H1 (cell line): ENCODE data around the gene BET1L. TPM values are rescaled to one million over a fixed set of nuclear protein-coding genes. Genes with fewer than 3 reads are reported as not detected.

Experiments used
- CTCF ChIA-PET: fragments of 300-600 bp; sonication (Branson Sonifier 250); formaldehyde crosslinking; loops from one replicate; lab custom pipeline; 2021; ENCODE audit not compliant: partially characterized antibody; lab: Charles Lee
- POLR2A ChIA-PET: fragments of 300-600 bp; sonication (Branson Sonifier 250); formaldehyde crosslinking; loops from one replicate; lab custom pipeline; 2021; ENCODE audit warnings: inconsistent platforms; ENCODE audit not compliant: partially characterized antibody; lab: Charles Lee
- DNase-seq, 2 experiments: peaks; one replicate each; pipeline versions ENCODE4 v3.0.0 to v3.0.0-alpha.2; 2010 to 2022; ENCODE audit warnings: low spot score in 2 of 2, low read depth in 1 of 2, mixed read lengths in 1 of 2
- FAIRE-seq: peaks from 2 replicates; lab custom pipeline; 2011; peaks lifted over from hg19 to GRCh38; lab: Jason Lieb, UNC
- H2AFZ ChIP-seq: 2 replicates; pipeline ENCODE4 v1.8.1; 2012; ENCODE audit warnings: low read length, inconsistent platforms
- H2AK5ac ChIP-seq: 2 replicates; pipeline ENCODE4 v1.6.1; 2013; ENCODE audit warnings: low read depth, low read length
- H2BK120ac ChIP-seq: replicated peaks from 2 replicates; pipeline ENCODE3; 2013; ENCODE audit warnings: low read depth, low read length, inconsistent platforms
- H2BK12ac ChIP-seq: 2 replicates; pipeline ENCODE4 v1.6.1; 2013; ENCODE audit warnings: low read depth, low read length
- H2BK15ac ChIP-seq: 2 replicates; pipeline ENCODE4 v1.6.1; 2013; ENCODE audit warnings: low read length
- H2BK20ac ChIP-seq: 2 replicates; pipeline ENCODE4 v1.6.1; 2013; ENCODE audit warnings: low read length
- H2BK5ac ChIP-seq: 2 replicates; pipeline ENCODE4 v1.6.1; 2013; ENCODE audit warnings: low read depth, low read length
- H3K14ac ChIP-seq: 2 replicates; pipeline ENCODE4 v1.6.1; 2013; ENCODE audit warnings: inconsistent platforms; ENCODE audit not compliant: insufficient read length
- H3K18ac ChIP-seq: 2 replicates; pipeline ENCODE4 v1.6.1; 2013; ENCODE audit warnings: low read length; ENCODE audit errors: extremely low read depth
- H3K23ac ChIP-seq: 2 replicates; pipeline ENCODE4 v1.6.1; 2013; ENCODE audit warnings: inconsistent platforms; ENCODE audit not compliant: insufficient read length
- H3K23me2 ChIP-seq: 2 replicates; pipeline ENCODE4 v1.6.1; 2013; ENCODE audit warnings: low read depth, low read length
- H3K27ac ChIP-seq: 2 replicates; pipeline ENCODE4 v1.6.1; 2011; ENCODE audit warnings: low read depth, low read length, inconsistent platforms
- H3K27me3 ChIP-seq, 4 experiments: replicated peaks in 1 of 4; 1 replicate in 1 of 4; 2 replicates in 3 of 4; pipeline versions ENCODE4 v1.6.1 to v1.8.1; 2011 to 2013; ENCODE audit warnings: low read length in 3 of 4, mild to moderate bottlenecking in 3 of 4, inconsistent platforms in 2 of 4, mixed read lengths in 2 of 4, moderate library complexity in 1 of 4; ENCODE audit not compliant: control insufficient read depth in 3 of 4, insufficient read depth in 3 of 4; ENCODE audit errors: extremely low read depth in 1 of 4
- H3K36me3 ChIP-seq, 4 experiments: 2 replicates each; pipeline versions ENCODE4 v1.6.1 to v1.8.1; 2011 to 2013; ENCODE audit warnings: mild to moderate bottlenecking in 4 of 4, low read length in 3 of 4, moderate library complexity in 2 of 4, control low read depth in 1 of 4, inconsistent platforms in 1 of 4; ENCODE audit not compliant: insufficient read depth in 4 of 4, control insufficient read depth in 2 of 4
- H3K4ac ChIP-seq: replicated peaks from 2 replicates; pipeline ENCODE3; 2013; ENCODE audit warnings: low read length, low read depth, mixed read lengths, inconsistent platforms; ENCODE audit not compliant: insufficient read length
- H3K4me1 ChIP-seq, 4 experiments: replicated peaks in 1 of 4; 1 replicate in 1 of 4; 2 replicates in 3 of 4; pipeline versions ENCODE4 v1.6.1 to v1.8.1; 2011 to 2013; ENCODE audit warnings: low read length in 3 of 4, inconsistent platforms in 2 of 4, mixed read lengths in 1 of 4; ENCODE audit not compliant: insufficient read depth in 4 of 4, control insufficient read depth in 3 of 4
- H3K4me2 ChIP-seq, 2 experiments: 2 replicates each; pipeline versions ENCODE4 v1.6.1 to v1.8.1; 2011 to 2013; ENCODE audit warnings: low read depth in 2 of 2, low read length in 2 of 2, control low read depth in 1 of 2, inconsistent platforms in 1 of 2, mild to moderate bottlenecking in 1 of 2; ENCODE audit not compliant: insufficient read depth in 1 of 2
- H3K4me3 ChIP-seq, 4 experiments: fragments of 200-600, 300-600 bp in 1 of 4; sonication (generic), shearing (Covaris generic), sonication (Bioruptor Twin) in 1 of 4; 2 replicates each; pipeline versions ENCODE4 v1.5.1 to v1.8.1; 2011 to 2016; ENCODE audit warnings: low read length in 4 of 4, low read depth in 3 of 4, control low read depth in 2 of 4, inconsistent platforms in 2 of 4, mild to moderate bottlenecking in 2 of 4, mixed read lengths in 1 of 4, moderate library complexity in 1 of 4; ENCODE audit not compliant: insufficient read depth in 2 of 4; ENCODE audit errors: extremely low read depth in 1 of 4
- H3K56ac ChIP-seq: replicated peaks from 2 replicates; pipeline ENCODE3; 2013; ENCODE audit warnings: low read depth, mild to moderate bottlenecking, mixed read lengths, low read length, inconsistent platforms; ENCODE audit not compliant: insufficient read length
- H3K79me1 ChIP-seq: 2 replicates; pipeline ENCODE4 v1.6.1; 2013; ENCODE audit warnings: low read depth, low read length, control low read depth
- H3K79me2 ChIP-seq, 2 experiments: 2 replicates each; pipeline versions ENCODE4 v1.6.1 to v1.8.1; 2012 to 2013; ENCODE audit warnings: low read length in 2 of 2, mild to moderate bottlenecking in 2 of 2, inconsistent platforms in 1 of 2; ENCODE audit not compliant: insufficient read depth in 2 of 2, control insufficient read depth in 1 of 2
- H3K9ac ChIP-seq, 4 experiments: replicated peaks in 1 of 4; 1 replicate in 1 of 4; 2 replicates in 3 of 4; pipeline versions ENCODE4 v1.6.1 to v1.8.1; 2011 to 2013; ENCODE audit warnings: low read depth in 3 of 4, low read length in 3 of 4, control low read depth in 2 of 4, mild to moderate bottlenecking in 2 of 4, moderate library complexity in 2 of 4, inconsistent platforms in 1 of 4; ENCODE audit errors: extremely low read depth in 1 of 4
- H3K9me3 ChIP-seq, 2 experiments: 2 replicates each; pipeline versions ENCODE4 v1.6.1 to v1.8.1; 2012 to 2013; ENCODE audit warnings: mild to moderate bottlenecking in 2 of 2, moderate library complexity in 2 of 2, control low read depth in 1 of 2, inconsistent platforms in 1 of 2, low read depth in 1 of 2, low read length in 1 of 2, mixed read lengths in 1 of 2; ENCODE audit not compliant: insufficient read depth in 2 of 2
- H4K20me1 ChIP-seq, 2 experiments: replicated peaks in 1 of 2; 2 replicates each; pipeline versions ENCODE3 to v1.8.1; 2011 to 2013; ENCODE audit warnings: inconsistent platforms in 2 of 2, low read length in 2 of 2, mild to moderate bottlenecking in 1 of 2; ENCODE audit not compliant: insufficient read depth in 2 of 2, control insufficient read depth in 1 of 2
- H4K5ac ChIP-seq: 2 replicates; pipeline ENCODE4 v1.6.1; 2013; ENCODE audit warnings: low read length, low read depth, mixed read lengths, inconsistent platforms; ENCODE audit not compliant: insufficient read length
- H4K8ac ChIP-seq: 2 replicates; pipeline ENCODE4 v1.8.0; 2013; ENCODE audit warnings: mild to moderate bottlenecking, moderate library complexity, low read length, inconsistent platforms; ENCODE audit not compliant: insufficient read depth; ENCODE audit errors: extremely low read depth
- H4K91ac ChIP-seq: replicated peaks from 2 replicates; pipeline ENCODE3; 2013; ENCODE audit warnings: low read length, mixed read lengths, inconsistent platforms; ENCODE audit not compliant: insufficient read length
- ATF2 ChIP-seq: IDR thresholded peaks from 2 replicates; pipeline ENCODE4 v1.6.1; 2012; ENCODE audit warnings: low read length, inconsistent platforms
- CBX5 ChIP-seq: fragments of 300-800, 300-1000 bp; sonication (generic); IDR thresholded peaks from 2 replicates; pipeline ENCODE4 v1.7.1; 2016; ENCODE audit warnings: antibody characterized with exemption, low read length, low read depth
- CBX8 ChIP-seq: fragments of 300-800, 300-1000 bp; sonication (generic); IDR thresholded peaks from 2 replicates; pipeline ENCODE4 v1.7.1; 2016; ENCODE audit warnings: low read depth, low read length, borderline replicate concordance
- EGR1 ChIP-seq: IDR thresholded peaks from 2 replicates; pipeline ENCODE4 v1.6.1; 2011; ENCODE audit warnings: low read depth, low read length, borderline replicate concordance
- GTF2F1 ChIP-seq: IDR thresholded peaks from 2 replicates; pipeline ENCODE4 v1.6.1; 2012; ENCODE audit warnings: low read depth, low read length, improper control_type of control experiment, borderline replicate concordance
- KDM5A ChIP-seq: fragments of 200-600 bp; IDR thresholded peaks from 2 replicates; pipeline ENCODE4 v1.7.1; 2012; ENCODE audit warnings: mild to moderate bottlenecking, low read length, inconsistent platforms, mixed read lengths
- USF2 ChIP-seq: IDR thresholded peaks from 2 replicates; pipeline ENCODE4 v1.6.1; 2011; ENCODE audit warnings: low read length, improper control_type of control experiment
- WGBS, 2 experiments: shearing (Covaris generic) in 1 of 2; methylation state at CpG; one replicate each; pipeline versions ENCODE4 v1.1.6 to v1.1.7; 2013 to 2015; ENCODE audit warnings: low lambda C conversion rate in 2 of 2, mixed read lengths in 2 of 2, inconsistent platforms in 1 of 2, low coverage in 1 of 2, missing lambda C conversion rate in 1 of 2; ENCODE audit not compliant: insufficient replicate concordance in 2 of 2, insufficient coverage in 1 of 2, insufficient read length in 1 of 2; ENCODE audit errors: extremely low coverage in 1 of 2, missing lambda C conversion rate in 1 of 2; 5-methylcytosine and 5-hydroxymethylcytosine counted together
- polyA plus RNA-seq, 7 experiments: library from polyadenylated mRNA; depleted of rRNA in 3 of 7; stranded (reverse) in 5 of 7; unstranded in 2 of 7; fragments of >200 nt in 5 of 7; fragments of 200-250 nt in 2 of 7; gene quantifications; 1 replicate in 5 of 7; 2 replicates in 1 of 7; 4 replicates in 1 of 7; pipeline versions ENCODE4 v1.2.1 to v1.2.3, GENCODE V29; 2011 to 2013; ENCODE audit warnings: missing spikeins in 2 of 7, mixed read lengths in 2 of 7
- total RNA-seq: library from RNA; stranded (reverse); fragmentation: NEBNext Ultra II Directional; extraction: Animal tissue kit (Norgen Biotek cat#: 25700); gene quantifications from 2 replicates; pipeline ENCODE4 v1.2.1, GENCODE V29; 2021

The BET1L gene
- total and polyA plus RNA-seq, 2 of the 8 experiments (the other 6 are each of a cell fraction or from before 2014, with no cell fraction given): 40.2 to 61.9 TPM

DNA sequence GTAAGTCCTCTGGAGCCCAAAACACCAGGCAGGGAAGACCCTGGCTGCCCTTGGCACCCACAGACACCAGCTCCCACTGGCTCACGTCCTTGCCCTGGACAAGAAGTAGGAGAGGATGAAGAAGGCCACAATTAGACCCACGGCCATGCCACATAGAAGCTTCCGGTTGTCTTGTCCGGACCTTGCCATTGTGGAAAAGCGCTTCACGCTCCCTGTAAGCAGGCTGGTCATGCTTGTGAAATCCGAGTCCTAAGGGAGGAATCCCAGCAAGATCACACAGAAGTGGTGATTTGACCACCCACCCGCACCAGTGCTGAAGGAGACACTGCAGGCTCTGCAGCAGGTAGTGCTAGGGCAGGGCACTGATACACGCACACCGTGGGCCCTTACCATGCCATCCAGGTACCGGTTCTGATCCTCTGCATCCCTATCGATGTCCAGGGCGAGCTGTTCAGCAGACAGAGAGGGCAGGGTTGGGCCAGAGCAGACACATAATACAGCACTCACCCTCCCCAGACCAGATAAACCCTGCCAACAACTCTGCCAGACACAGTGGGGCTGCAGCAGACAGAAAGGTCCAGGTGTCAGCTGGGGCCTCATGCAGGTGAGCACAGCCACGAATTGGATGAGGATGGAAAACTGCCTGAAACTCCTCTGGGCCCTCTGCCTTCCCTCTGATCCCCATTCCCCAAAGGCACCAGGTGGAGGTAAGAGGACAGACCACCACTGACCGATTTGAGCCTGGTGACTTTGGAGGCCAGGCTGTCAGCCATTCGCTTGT, 1.8 kb downstream of the BET1L start:
- Histone ChIP-seq H4K91ac (no peak overlapping the region), H3K9ac (no peak overlapping the region), H3K27ac (no peak overlapping the region), H3K79me2 (peaks cover 0 to 27% of the 10 kb centered on the region in 2 experiments; a peak in 3 of 4 replicates), H3K9me3 (no peaks in the 10 kb centered on the region), H2BK120ac (no peak overlapping the region), H2BK5ac (no peak overlapping the region), H3K36me3 (peaks cover 4 to 18% (median 10%) of the 10 kb centered on the region in 4 experiments; a peak in 6 of 8 replicates), H2BK20ac (no peak overlapping the region), H3K23ac (no peak overlapping the region), H3K56ac (no peak overlapping the region), H3K27me3 (no peaks in the 10 kb centered on the region), H3K4ac (no peak overlapping the region), H4K5ac (no peak overlapping the region), H3K4me1 (peaks cover 0 to 23% (median 9%) of the 10 kb centered on the region in 4 experiments; a peak in 5 of 7 replicates), H2AFZ (no peak overlapping the region), H3K4me2 (peak overlapping the region in 1 of 2 experiments; percentile 97; a peak in 1 of 4 replicates), H2BK15ac (no peak overlapping the region), H3K4me3 (no peak overlapping the region), H4K20me1 (peaks cover 0 to 34% of the 10 kb centered on the region in 2 experiments), H3K23me2 (peaks cover 22% of the 10 kb centered on the region), H3K18ac (no peak overlapping the region), H2BK12ac (no peak overlapping the region), H3K79me1 (peaks cover 11% of the 10 kb centered on the region), H4K8ac (no peak overlapping the region), H2AK5ac (no peak overlapping the region), H3K14ac (no peak overlapping the region)
- DNase-seq (peak in 1 of 2 experiments; percentile 32), FAIRE-seq (no peak)
- TF ChIP-seq EGR1 (no peak), GTF2F1 (no peak), CBX8 (no peak), ATF2 (no peak), KDM5A (no peak), CBX5 (no peak), USF2 (no peak)
- WGBS, 2 experiments: 93% methylated on average over 16 of the region's 16 CpGs; no CpG with 5 or more reads in 1 of the 2 experiments
- ChIA-PET CTCF (interaction anchor here (0.9 to 1.4 kb wide), 5 partner anchors 11 to 191 kb away, joined by 3 to 4 read pairs (median 4); no protein-coding TSS in a partner anchor), POLR2A (interaction anchor here (1.3 to 1.4 kb wide), 2 partner anchors 13 to 166 kb away, joined by 3 read pairs; no protein-coding TSS in a partner anchor)
